H1 (cell line): Measurements from ENCODE around the gene NTMT1. TPM values are rescaled to one million over a fixed set of nuclear protein-coding genes. Genes with fewer than 3 reads are reported as not detected.

ENCODE experiments used
- CTCF ChIA-PET: fragments of 300-600 bp; sonication (Branson Sonifier 250); formaldehyde crosslinking; loops from one replicate; lab custom pipeline; 2021; ENCODE audit not compliant: partially characterized antibody; lab: Charles Lee
- POLR2A ChIA-PET: fragments of 300-600 bp; sonication (Branson Sonifier 250); formaldehyde crosslinking; loops from one replicate; lab custom pipeline; 2021; ENCODE audit warnings: inconsistent platforms; ENCODE audit not compliant: partially characterized antibody; lab: Charles Lee
- DNase-seq, 2 experiments: peaks; one replicate each; pipeline versions ENCODE4 v3.0.0 to v3.0.0-alpha.2; 2010 to 2022; ENCODE audit warnings: low spot score in 2 of 2, low read depth in 1 of 2, mixed read lengths in 1 of 2
- FAIRE-seq: peaks from 2 replicates; lab custom pipeline; 2011; peaks lifted over from hg19 to GRCh38; lab: Jason Lieb, UNC
- H2AFZ ChIP-seq: 2 replicates; pipeline ENCODE4 v1.8.1; 2012; ENCODE audit warnings: low read length, inconsistent platforms
- H2AK5ac ChIP-seq: 2 replicates; pipeline ENCODE4 v1.6.1; 2013; ENCODE audit warnings: low read depth, low read length
- H2BK120ac ChIP-seq: replicated peaks from 2 replicates; pipeline ENCODE3; 2013; ENCODE audit warnings: low read depth, low read length, inconsistent platforms
- H2BK12ac ChIP-seq: 2 replicates; pipeline ENCODE4 v1.6.1; 2013; ENCODE audit warnings: low read depth, low read length
- H2BK15ac ChIP-seq: 2 replicates; pipeline ENCODE4 v1.6.1; 2013; ENCODE audit warnings: low read length
- H2BK20ac ChIP-seq: 2 replicates; pipeline ENCODE4 v1.6.1; 2013; ENCODE audit warnings: low read length
- H2BK5ac ChIP-seq: 2 replicates; pipeline ENCODE4 v1.6.1; 2013; ENCODE audit warnings: low read depth, low read length
- H3K14ac ChIP-seq: 2 replicates; pipeline ENCODE4 v1.6.1; 2013; ENCODE audit warnings: inconsistent platforms; ENCODE audit not compliant: insufficient read length
- H3K18ac ChIP-seq: 2 replicates; pipeline ENCODE4 v1.6.1; 2013; ENCODE audit warnings: low read length; ENCODE audit errors: extremely low read depth
- H3K23ac ChIP-seq: 2 replicates; pipeline ENCODE4 v1.6.1; 2013; ENCODE audit warnings: inconsistent platforms; ENCODE audit not compliant: insufficient read length
- H3K23me2 ChIP-seq: 2 replicates; pipeline ENCODE4 v1.6.1; 2013; ENCODE audit warnings: low read depth, low read length
- H3K27ac ChIP-seq: 2 replicates; pipeline ENCODE4 v1.6.1; 2011; ENCODE audit warnings: low read depth, low read length, inconsistent platforms
- H3K27me3 ChIP-seq, 4 experiments: replicated peaks in 1 of 4; 1 replicate in 1 of 4; 2 replicates in 3 of 4; pipeline versions ENCODE4 v1.6.1 to v1.8.1; 2011 to 2013; ENCODE audit warnings: low read length in 3 of 4, mild to moderate bottlenecking in 3 of 4, inconsistent platforms in 2 of 4, mixed read lengths in 2 of 4, moderate library complexity in 1 of 4; ENCODE audit not compliant: control insufficient read depth in 3 of 4, insufficient read depth in 3 of 4; ENCODE audit errors: extremely low read depth in 1 of 4
- H3K36me3 ChIP-seq, 4 experiments: 2 replicates each; pipeline versions ENCODE4 v1.6.1 to v1.8.1; 2011 to 2013; ENCODE audit warnings: mild to moderate bottlenecking in 4 of 4, low read length in 3 of 4, moderate library complexity in 2 of 4, control low read depth in 1 of 4, inconsistent platforms in 1 of 4; ENCODE audit not compliant: insufficient read depth in 4 of 4, control insufficient read depth in 2 of 4
- H3K4ac ChIP-seq: replicated peaks from 2 replicates; pipeline ENCODE3; 2013; ENCODE audit warnings: low read length, low read depth, mixed read lengths, inconsistent platforms; ENCODE audit not compliant: insufficient read length
- H3K4me1 ChIP-seq, 4 experiments: replicated peaks in 1 of 4; 1 replicate in 1 of 4; 2 replicates in 3 of 4; pipeline versions ENCODE4 v1.6.1 to v1.8.1; 2011 to 2013; ENCODE audit warnings: low read length in 3 of 4, inconsistent platforms in 2 of 4, mixed read lengths in 1 of 4; ENCODE audit not compliant: insufficient read depth in 4 of 4, control insufficient read depth in 3 of 4
- H3K4me2 ChIP-seq, 2 experiments: 2 replicates each; pipeline versions ENCODE4 v1.6.1 to v1.8.1; 2011 to 2013; ENCODE audit warnings: low read depth in 2 of 2, low read length in 2 of 2, control low read depth in 1 of 2, inconsistent platforms in 1 of 2, mild to moderate bottlenecking in 1 of 2; ENCODE audit not compliant: insufficient read depth in 1 of 2
- H3K4me3 ChIP-seq, 4 experiments: fragments of 200-600, 300-600 bp in 1 of 4; sonication (generic), shearing (Covaris generic), sonication (Bioruptor Twin) in 1 of 4; 2 replicates each; pipeline versions ENCODE4 v1.5.1 to v1.8.1; 2011 to 2016; ENCODE audit warnings: low read length in 4 of 4, low read depth in 3 of 4, control low read depth in 2 of 4, inconsistent platforms in 2 of 4, mild to moderate bottlenecking in 2 of 4, mixed read lengths in 1 of 4, moderate library complexity in 1 of 4; ENCODE audit not compliant: insufficient read depth in 2 of 4; ENCODE audit errors: extremely low read depth in 1 of 4
- H3K56ac ChIP-seq: replicated peaks from 2 replicates; pipeline ENCODE3; 2013; ENCODE audit warnings: low read depth, mild to moderate bottlenecking, mixed read lengths, low read length, inconsistent platforms; ENCODE audit not compliant: insufficient read length
- H3K79me1 ChIP-seq: 2 replicates; pipeline ENCODE4 v1.6.1; 2013; ENCODE audit warnings: low read depth, low read length, control low read depth
- H3K79me2 ChIP-seq, 2 experiments: 2 replicates each; pipeline versions ENCODE4 v1.6.1 to v1.8.1; 2012 to 2013; ENCODE audit warnings: low read length in 2 of 2, mild to moderate bottlenecking in 2 of 2, inconsistent platforms in 1 of 2; ENCODE audit not compliant: insufficient read depth in 2 of 2, control insufficient read depth in 1 of 2
- H3K9ac ChIP-seq, 4 experiments: replicated peaks in 1 of 4; 1 replicate in 1 of 4; 2 replicates in 3 of 4; pipeline versions ENCODE4 v1.6.1 to v1.8.1; 2011 to 2013; ENCODE audit warnings: low read depth in 3 of 4, low read length in 3 of 4, control low read depth in 2 of 4, mild to moderate bottlenecking in 2 of 4, moderate library complexity in 2 of 4, inconsistent platforms in 1 of 4; ENCODE audit errors: extremely low read depth in 1 of 4
- H3K9me3 ChIP-seq, 2 experiments: 2 replicates each; pipeline versions ENCODE4 v1.6.1 to v1.8.1; 2012 to 2013; ENCODE audit warnings: mild to moderate bottlenecking in 2 of 2, moderate library complexity in 2 of 2, control low read depth in 1 of 2, inconsistent platforms in 1 of 2, low read depth in 1 of 2, low read length in 1 of 2, mixed read lengths in 1 of 2; ENCODE audit not compliant: insufficient read depth in 2 of 2
- H4K20me1 ChIP-seq, 2 experiments: replicated peaks in 1 of 2; 2 replicates each; pipeline versions ENCODE3 to v1.8.1; 2011 to 2013; ENCODE audit warnings: inconsistent platforms in 2 of 2, low read length in 2 of 2, mild to moderate bottlenecking in 1 of 2; ENCODE audit not compliant: insufficient read depth in 2 of 2, control insufficient read depth in 1 of 2
- H4K5ac ChIP-seq: 2 replicates; pipeline ENCODE4 v1.6.1; 2013; ENCODE audit warnings: low read length, low read depth, mixed read lengths, inconsistent platforms; ENCODE audit not compliant: insufficient read length
- H4K8ac ChIP-seq: 2 replicates; pipeline ENCODE4 v1.8.0; 2013; ENCODE audit warnings: mild to moderate bottlenecking, moderate library complexity, low read length, inconsistent platforms; ENCODE audit not compliant: insufficient read depth; ENCODE audit errors: extremely low read depth
- H4K91ac ChIP-seq: replicated peaks from 2 replicates; pipeline ENCODE3; 2013; ENCODE audit warnings: low read length, mixed read lengths, inconsistent platforms; ENCODE audit not compliant: insufficient read length
- BCL11A ChIP-seq, 2 experiments: IDR thresholded peaks; one replicate each; pipeline ENCODE4 v1.6.1; 2011; ENCODE audit warnings: low read depth in 2 of 2, low read length in 2 of 2, mild to moderate bottlenecking in 2 of 2
- CHD2 ChIP-seq: IDR thresholded peaks from 2 replicates; pipeline ENCODE4 v1.6.1; 2012; ENCODE audit warnings: low read length, improper control_type of control experiment
- HDAC6 ChIP-seq: IDR thresholded peaks from one replicate; pipeline ENCODE4 v1.7.1; 2012; ENCODE audit warnings: low read depth, mild to moderate bottlenecking, inconsistent platforms, low read length, moderate library complexity
- NANOG ChIP-seq: IDR thresholded peaks from 2 replicates; pipeline ENCODE4 v1.6.1; 2011; ENCODE audit warnings: low read length, low read depth, mild to moderate bottlenecking, inconsistent platforms; ENCODE audit not compliant: insufficient read depth, poor library complexity, severe bottlenecking
- SIX5 ChIP-seq: IDR thresholded peaks from 2 replicates; pipeline ENCODE4 v1.6.1; 2011; ENCODE audit warnings: mild to moderate bottlenecking, low read depth, low read length
- SP1 ChIP-seq: IDR thresholded peaks from 2 replicates; pipeline ENCODE4 v1.6.1; 2011; ENCODE audit warnings: low read depth, low read length
- YY1 ChIP-seq: IDR thresholded peaks from 2 replicates; pipeline ENCODE4 v1.6.1; 2011; ENCODE audit warnings: low read depth, mild to moderate bottlenecking, low read length
- WGBS, 2 experiments: shearing (Covaris generic) in 1 of 2; methylation state at CpG; one replicate each; pipeline versions ENCODE4 v1.1.6 to v1.1.7; 2013 to 2015; ENCODE audit warnings: low lambda C conversion rate in 2 of 2, mixed read lengths in 2 of 2, inconsistent platforms in 1 of 2, low coverage in 1 of 2, missing lambda C conversion rate in 1 of 2; ENCODE audit not compliant: insufficient replicate concordance in 2 of 2, insufficient coverage in 1 of 2, insufficient read length in 1 of 2; ENCODE audit errors: extremely low coverage in 1 of 2, missing lambda C conversion rate in 1 of 2; 5-methylcytosine and 5-hydroxymethylcytosine counted together
- polyA plus RNA-seq, 7 experiments: library from polyadenylated mRNA; depleted of rRNA in 3 of 7; stranded (reverse) in 5 of 7; unstranded in 2 of 7; fragments of >200 nt in 5 of 7; fragments of 200-250 nt in 2 of 7; gene quantifications; 1 replicate in 5 of 7; 2 replicates in 1 of 7; 4 replicates in 1 of 7; pipeline versions ENCODE4 v1.2.1 to v1.2.3, GENCODE V29; 2011 to 2013; ENCODE audit warnings: missing spikeins in 2 of 7, mixed read lengths in 2 of 7
- total RNA-seq: library from RNA; stranded (reverse); fragmentation: NEBNext Ultra II Directional; extraction: Animal tissue kit (Norgen Biotek cat#: 25700); gene quantifications from 2 replicates; pipeline ENCODE4 v1.2.1, GENCODE V29; 2021
- TF ChIP-seq, protein P1 (sequence below): IDR thresholded peaks from 2 replicates; pipeline ENCODE4 v1.6.1; 2011; ENCODE audit warnings: low read depth, mild to moderate bottlenecking, low read length; ENCODE audit not compliant: insufficient read depth
- TF ChIP-seq, protein P2 (sequence below): IDR thresholded peaks from 2 replicates; pipeline ENCODE4 v1.6.1; 2011; ENCODE audit warnings: low read length, improper control_type of control experiment

The NTMT1 gene
- total and polyA plus RNA-seq, 2 of the 8 experiments (the other 6 are each of a cell fraction or from before 2014, with no cell fraction given), result 66.8 to 70.2 TPM

DNA sequence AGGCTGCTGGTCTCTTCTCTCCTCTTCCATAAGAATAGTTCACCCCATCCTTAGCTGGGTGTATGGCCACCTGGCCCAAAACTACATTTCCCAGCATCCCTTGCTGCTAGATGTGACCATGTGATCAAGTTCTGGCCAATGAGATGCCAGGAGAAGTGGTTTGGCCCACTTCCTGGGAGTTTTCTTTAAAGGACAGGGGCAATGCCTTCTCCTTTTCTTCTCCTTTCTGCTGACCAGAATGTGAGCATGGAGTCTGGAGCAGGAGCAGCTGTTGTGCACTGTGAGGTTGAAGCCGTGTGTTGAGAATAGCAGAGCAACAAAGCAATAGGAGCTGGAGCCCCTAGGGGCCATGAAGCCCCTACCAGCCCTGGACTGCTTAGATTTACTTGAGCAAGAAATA lies 41.8 kb upstream of the NTMT1 start:
- Histone ChIP-seq H3K23me2 (no peaks in the 10 kb centered on the region), H2BK5ac (peak overlapping the region; percentile 47; the same call in 1 of the 2 replicates), H4K91ac (peak overlapping the region; percentile 59), H3K14ac (no peak overlapping the region), H3K4ac (no peak overlapping the region), H3K4me1 (peaks cover 0 to 8% (median 1%) of the 10 kb centered on the region in 4 experiments; a peak in 3 of 7 replicates), H4K20me1 (no peaks in the 10 kb centered on the region), H3K18ac (peak overlapping the region; percentile 84), H2BK20ac (no peak overlapping the region), H3K36me3 (no peaks in the 10 kb centered on the region), H3K79me2 (no peaks in the 10 kb centered on the region), H3K27me3 (no peaks in the 10 kb centered on the region; a peak in 1 of 7 replicates), H4K5ac (peak overlapping the region; percentile 64), H3K9me3 (no peaks in the 10 kb centered on the region), H3K23ac (no peak overlapping the region), H4K8ac (peak overlapping the region; percentile 82; the same call in 1 of the 2 replicates), H3K4me3 (no peak overlapping the region), H3K27ac (no peak overlapping the region), H2BK15ac (peak overlapping the region; percentile 96; the same call in 1 of the 2 replicates), H2AFZ (peak overlapping the region; percentile 69), H2BK12ac (peak overlapping the region; percentile 62; the same call in 1 of the 2 replicates), H3K79me1 (no peaks in the 10 kb centered on the region), H3K4me2 (0 out of 4 replicates have a peak overlapping the region, but pooled peaks of 1 of the 2 experiments have one; percentile 32), H3K9ac (no peak overlapping the region), H2BK120ac (no peak overlapping the region), H2AK5ac (peak overlapping the region; percentile 70; the same call in 1 of the 2 replicates), H3K56ac (no peak overlapping the region)
- WGBS, 2 experiments, result 87% methylated on average over 1 of the region's 1 CpG; no CpG with 5 or more reads in 1 of the 2 experiments
- ChIA-PET CTCF (interaction anchor here (0.6 to 7.0 kb wide), 10 partner anchors 9 to 1594 kb away, joined by 3 to 37 read pairs (median 4); no protein-coding TSS in a partner anchor), POLR2A (interaction anchor here (1.0 to 1.8 kb wide), 5 partner anchors 13 to 407 kb away, joined by 3 to 7 read pairs (median 3); no protein-coding TSS in a partner anchor)
- peak; percentile 85 for TF ChIP-seq YY1
- TF ChIP-seq NANOG, result no peak
- TF ChIP-seq SP1, result peak; percentile 47; the same call in 1 of the 2 replicates
- 0 out of 2 replicates have a peak, but pooled peaks have one; percentile 16 for TF ChIP-seq CHD2
- peak; percentile 90 for TF ChIP-seq SIX5
- TF ChIP-seq HDAC6, result no peak
- TF ChIP-seq, protein P1, sequence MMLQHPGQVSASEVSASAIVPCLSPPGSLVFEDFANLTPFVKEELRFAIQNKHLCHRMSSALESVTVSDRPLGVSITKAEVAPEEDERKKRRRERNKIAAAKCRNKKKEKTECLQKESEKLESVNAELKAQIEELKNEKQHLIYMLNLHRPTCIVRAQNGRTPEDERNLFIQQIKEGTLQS, result peak; percentile 88
- TF ChIP-seq, protein P2, sequence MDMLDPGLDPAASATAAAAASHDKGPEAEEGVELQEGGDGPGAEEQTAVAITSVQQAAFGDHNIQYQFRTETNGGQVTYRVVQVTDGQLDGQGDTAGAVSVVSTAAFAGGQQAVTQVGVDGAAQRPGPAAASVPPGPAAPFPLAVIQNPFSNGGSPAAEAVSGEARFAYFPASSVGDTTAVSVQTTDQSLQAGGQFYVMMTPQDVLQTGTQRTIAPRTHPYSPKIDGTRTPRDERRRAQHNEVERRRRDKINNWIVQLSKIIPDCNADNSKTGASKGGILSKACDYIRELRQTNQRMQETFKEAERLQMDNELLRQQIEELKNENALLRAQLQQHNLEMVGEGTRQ, result peak; percentile 90
- TF ChIP-seq BCL11A (IDR thresholded peaks at IDR 0.05; ENCODE audit: low read depth in 2 of 2, low read length in 2 of 2), result no peak
- peak in 1 of 2 experiments; percentile 71 for DNase-seq
- FAIRE-seq, result peak; percentile 76
